CD14-positive monocyte (primary cell): Measurements from ENCODE around the gene CASP3. TPM values are rescaled to one million over a fixed set of nuclear protein-coding genes. Genes with fewer than 3 reads are reported as not detected.
"Not testable (repeated sequence)": the region's sequence is repeated elsewhere in the genome, so short reads cannot be mapped to it uniquely, and the experiment has no call there.

Experiments used
- DNase-seq, 3 donors: peaks; one replicate each; pipeline ENCODE4 v3.0.0-alpha.2; 2011 to 2022
- H2AFZ ChIP-seq: 2 replicates; pipeline ENCODE4 v1.6.0; 2012; ENCODE audit warnings: mild to moderate bottlenecking, low read depth, low read length, inconsistent platforms; ENCODE audit not compliant: insufficient read depth, poor library complexity, severe bottlenecking
- H3K27ac ChIP-seq, 2 donors: 1 replicate in 1 of 2; 2 replicates in 1 of 2; pipeline ENCODE4 v1.5.1; 2012 to 2013; ENCODE audit warnings: low read length in 2 of 2, control low read depth in 1 of 2, inconsistent platforms in 1 of 2, low read depth in 1 of 2, mild to moderate bottlenecking in 1 of 2
- H3K27me3 ChIP-seq, 2 donors: one replicate each; pipeline versions ENCODE4 v1.6.0 to v1.6.1; 2011 to 2013; ENCODE audit warnings: low read length in 2 of 2; ENCODE audit not compliant: control insufficient read depth in 2 of 2, insufficient read depth in 2 of 2
- H3K36me3 ChIP-seq, 2 donors: replicated peaks in 1 of 2; 1 replicate in 1 of 2; 2 replicates in 1 of 2; pipeline versions ENCODE4 v1.5.1 to v1.6.1; 2012 to 2013; ENCODE audit warnings: low read length in 2 of 2, control low read depth in 1 of 2, inconsistent platforms in 1 of 2, mild to moderate bottlenecking in 1 of 2; ENCODE audit not compliant: insufficient read depth in 2 of 2, control insufficient read depth in 1 of 2
- H3K4me1 ChIP-seq, 2 donors: 1 replicate in 1 of 2; 2 replicates in 1 of 2; pipeline versions ENCODE4 v1.5.1 to v1.6.1; 2012 to 2013; ENCODE audit warnings: low read length in 2 of 2, control low read depth in 1 of 2, inconsistent platforms in 1 of 2, mild to moderate bottlenecking in 1 of 2, moderate library complexity in 1 of 2; ENCODE audit not compliant: insufficient read depth in 2 of 2, control insufficient read depth in 1 of 2
- H3K4me2 ChIP-seq: replicated peaks from 2 replicates; pipeline ENCODE3; 2012; ENCODE audit warnings: low read length, moderate library complexity, mild to moderate bottlenecking; ENCODE audit not compliant: poor library complexity, severe bottlenecking; ENCODE audit errors: extremely low read depth
- H3K4me3 ChIP-seq, 3 experiments: fragments of 200-600 bp in 1 of 3; sonication (generic) in 1 of 3; replicated peaks in 1 of 3; 1 replicate in 2 of 3; 2 replicates in 1 of 3; pipeline ENCODE4 v1.5.1; 2011 to 2013; ENCODE audit warnings: low read length in 3 of 3, mild to moderate bottlenecking in 3 of 3, control low read depth in 2 of 3, low read depth in 2 of 3, inconsistent platforms in 1 of 3, moderate library complexity in 1 of 3
- H3K79me2 ChIP-seq: 2 replicates; pipeline ENCODE4 v1.6.0; 2012; ENCODE audit warnings: mild to moderate bottlenecking, control low read depth, inconsistent platforms, low read length, moderate library complexity; ENCODE audit not compliant: insufficient read depth
- H3K9ac ChIP-seq: 2 replicates; pipeline ENCODE4 v1.6.0; 2017; ENCODE audit warnings: low read length, mild to moderate bottlenecking; ENCODE audit not compliant: insufficient read depth, poor library complexity, severe bottlenecking
- H3K9me3 ChIP-seq, 2 donors: replicated peaks in 1 of 2; 1 replicate in 1 of 2; 2 replicates in 1 of 2; pipeline versions ENCODE4 v1.5.1 to v1.6.1; 2012 to 2013; ENCODE audit warnings: low read length in 2 of 2, control low read depth in 1 of 2; ENCODE audit not compliant: control insufficient read depth in 1 of 2, insufficient read depth in 1 of 2
- H4K20me1 ChIP-seq: 2 replicates; pipeline ENCODE4 v1.6.0; 2012; ENCODE audit warnings: mild to moderate bottlenecking, low read length, control low read depth, moderate library complexity; ENCODE audit not compliant: insufficient read depth
- H3K27ac Mint-ChIP-seq, 7 donors: one replicate each; pipeline ENCODE4 v1.8.0; 2020; ENCODE audit warnings: mild to moderate bottlenecking in 7 of 7, mixed read lengths in 7 of 7, moderate library complexity in 6 of 7, inconsistent platforms in 2 of 7
- H3K27me3 Mint-ChIP-seq, 3 donors: one replicate each; pipeline ENCODE4 v1.8.0; 2021 to 2022; ENCODE audit warnings: low read depth in 3 of 3, mild to moderate bottlenecking in 3 of 3, mixed read lengths in 3 of 3, moderate library complexity in 3 of 3, inconsistent platforms in 1 of 3
- H3K36me3 Mint-ChIP-seq, 2 donors: one replicate each; pipeline ENCODE4 v1.8.0; 2020; ENCODE audit warnings: mixed read lengths in 2 of 2, inconsistent platforms in 1 of 2, mild to moderate bottlenecking in 1 of 2
- H3K4me1 Mint-ChIP-seq: one replicate; pipeline ENCODE4 v1.8.0; 2020; ENCODE audit warnings: mild to moderate bottlenecking, mixed read lengths
- H3K4me3 Mint-ChIP-seq, 2 donors: one replicate each; pipeline ENCODE4 v1.8.0; 2020; ENCODE audit warnings: mild to moderate bottlenecking in 2 of 2, mixed read lengths in 2 of 2, moderate library complexity in 1 of 2
- H3K9me3 Mint-ChIP-seq, 7 donors: one replicate each; pipeline ENCODE4 v1.8.0; 2020 to 2022; ENCODE audit warnings: mixed read lengths in 7 of 7, mild to moderate bottlenecking in 6 of 7, moderate library complexity in 6 of 7, inconsistent platforms in 2 of 7
- WGBS: methylation state at CpG from one replicate; pipeline ENCODE4 v1.1.5; 2013; ENCODE audit warnings: missing lambda C conversion rate; ENCODE audit not compliant: insufficient coverage; 5-methylcytosine and 5-hydroxymethylcytosine counted together
- intact Hi-C, 2 donors: fragments of 100-400 bp; cut with micrococcal nuclease; formaldehyde crosslinking; loops; one replicate each; pipeline versions ENCODE4 v1.15.0 to v1.15.1; 2023
- polyA plus RNA-seq, 3 donors: library from polyadenylated mRNA; depleted of rRNA in 1 of 3; unstranded in 2 of 3; stranded (reverse) in 1 of 3; fragments of 300-500 nt in 2 of 3; fragments of >200 nt in 1 of 3; fragmentation: Illumina TruSeq in 2 of 3; gene quantifications; 1 replicate in 2 of 3; 2 replicates in 1 of 3; pipeline ENCODE4 v1.2.3, GENCODE V29; 2012 to 2021
- TF ChIP-seq, protein P1 (sequence below): fragments of 200-600 bp; IDR thresholded peaks from one replicate; pipeline ENCODE4 v1.8.0; 2022; ENCODE audit warnings: antibody characterized with exemption, mild to moderate bottlenecking

Gene CASP3
- polyA plus RNA-seq, 3 donors, result 6.7 to 11.3 (median 11.1) TPM

DNA sequence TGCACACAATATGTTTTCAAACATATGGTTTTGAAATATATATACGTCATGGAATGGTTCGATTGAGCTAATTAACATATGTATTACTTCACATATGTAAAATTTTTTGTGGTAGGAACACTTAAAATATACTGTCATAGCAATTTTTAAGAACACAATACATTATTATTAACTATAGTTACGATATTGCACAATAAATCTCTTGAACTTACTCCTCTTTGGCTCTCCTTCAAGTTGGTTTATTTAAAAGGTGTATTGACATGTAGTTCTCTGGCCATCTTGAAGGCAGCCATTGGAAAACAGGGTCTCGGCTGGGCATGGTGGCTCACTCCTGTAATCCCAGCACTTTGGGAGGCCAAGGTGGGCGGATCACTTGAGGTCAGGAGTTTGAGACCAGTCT is 53.8 kb downstream of the CASP3 start:
- Histone ChIP-seq H3K4me3 (no peak overlapping the region), H3K27ac (no peak overlapping the region), H3K79me2 (no peaks in the 10 kb centered on the region), H2AFZ (no peak overlapping the region), H3K4me1 (no peaks in the 10 kb centered on the region), H3K9me3 (no peaks in the 10 kb centered on the region), H3K4me2 (no peak overlapping the region), H3K27me3 (no peaks in the 10 kb centered on the region), H3K9ac (no peak overlapping the region), H4K20me1 (no peaks in the 10 kb centered on the region), H3K36me3 (no peaks in the 10 kb centered on the region)
- H3K36me3 Mint-ChIP-seq, result no peaks in the 10 kb centered on the region
- H3K4me1 Mint-ChIP-seq, result no peaks in the 10 kb centered on the region
- TF ChIP-seq, protein P1, sequence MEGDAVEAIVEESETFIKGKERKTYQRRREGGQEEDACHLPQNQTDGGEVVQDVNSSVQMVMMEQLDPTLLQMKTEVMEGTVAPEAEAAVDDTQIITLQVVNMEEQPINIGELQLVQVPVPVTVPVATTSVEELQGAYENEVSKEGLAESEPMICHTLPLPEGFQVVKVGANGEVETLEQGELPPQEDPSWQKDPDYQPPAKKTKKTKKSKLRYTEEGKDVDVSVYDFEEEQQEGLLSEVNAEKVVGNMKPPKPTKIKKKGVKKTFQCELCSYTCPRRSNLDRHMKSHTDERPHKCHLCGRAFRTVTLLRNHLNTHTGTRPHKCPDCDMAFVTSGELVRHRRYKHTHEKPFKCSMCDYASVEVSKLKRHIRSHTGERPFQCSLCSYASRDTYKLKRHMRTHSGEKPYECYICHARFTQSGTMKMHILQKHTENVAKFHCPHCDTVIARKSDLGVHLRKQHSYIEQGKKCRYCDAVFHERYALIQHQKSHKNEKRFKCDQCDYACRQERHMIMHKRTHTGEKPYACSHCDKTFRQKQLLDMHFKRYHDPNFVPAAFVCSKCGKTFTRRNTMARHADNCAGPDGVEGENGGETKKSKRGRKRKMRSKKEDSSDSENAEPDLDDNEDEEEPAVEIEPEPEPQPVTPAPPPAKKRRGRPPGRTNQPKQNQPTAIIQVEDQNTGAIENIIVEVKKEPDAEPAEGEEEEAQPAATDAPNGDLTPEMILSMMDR, result no peak
- WGBS, result 100% methylated on average over 1 of the region's 5 CpGs
- H3K9me3 Mint-ChIP-seq, result peaks cover 0 to 15% (median 2%) of the 10 kb centered on the region in 7 donors
- no peak overlapping the region for H3K4me3 Mint-ChIP-seq
- H3K27me3 Mint-ChIP-seq, result peaks cover 0 to 1% (median 0%) of the 10 kb centered on the region in 3 donors
- no peak for DNase-seq
- no peak overlapping the region for H3K27ac Mint-ChIP-seq
- intact Hi-C loops, result no loop called here

DNA sequence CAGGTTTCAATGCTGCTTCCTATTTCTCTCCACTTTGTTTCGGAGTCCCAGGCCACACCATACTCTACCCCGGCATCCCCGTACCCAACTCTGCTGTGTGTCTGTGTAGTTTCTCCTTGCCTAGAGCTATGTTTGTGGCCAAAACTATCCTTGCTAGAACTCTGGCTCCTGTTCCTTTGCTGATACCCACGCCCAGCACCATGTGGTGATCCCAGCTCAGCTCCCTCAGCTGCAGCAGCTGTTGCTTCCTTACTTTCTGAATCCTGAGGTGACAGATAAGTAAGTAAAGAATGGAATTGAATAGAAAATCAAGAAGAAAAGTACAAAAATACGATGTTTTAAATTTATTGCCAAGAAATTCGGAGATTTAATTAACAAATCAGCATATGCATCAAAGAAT is 55.8 kb downstream of the CASP3 start:
- no peaks in the 10 kb centered on the region for H3K4me1 ChIP-seq
- H3K36me3 ChIP-seq, result no peaks in the 10 kb centered on the region
- no peak overlapping the region for H3K9ac ChIP-seq
- no peaks in the 10 kb centered on the region for H3K9me3 ChIP-seq
- H3K27ac Mint-ChIP-seq, result no peak overlapping the region
- intact Hi-C loops, result no loop called here
- no peak overlapping the region for H3K4me2 ChIP-seq
- no peak overlapping the region for H3K4me3 Mint-ChIP-seq
- H3K27ac ChIP-seq, result no peak overlapping the region
- peaks cover 0 to 15% (median 2%) of the 10 kb centered on the region in 7 donors for H3K9me3 Mint-ChIP-seq
- H3K79me2 ChIP-seq, result no peaks in the 10 kb centered on the region
- H3K27me3 ChIP-seq, result no peaks in the 10 kb centered on the region
- 100% methylated on average over 3 of the region's 6 CpGs for WGBS
- DNase-seq, result no peak
- no peaks in the 10 kb centered on the region for H4K20me1 ChIP-seq
- H3K4me3 ChIP-seq, result no peak overlapping the region
- TF ChIP-seq, protein P1, result no peak
- no peaks in the 10 kb centered on the region for H3K27me3 Mint-ChIP-seq
- H3K4me1 Mint-ChIP-seq, result no peaks in the 10 kb centered on the region
- H3K36me3 Mint-ChIP-seq, result no peaks in the 10 kb centered on the region
- no peak overlapping the region for H2AFZ ChIP-seq

DNA sequence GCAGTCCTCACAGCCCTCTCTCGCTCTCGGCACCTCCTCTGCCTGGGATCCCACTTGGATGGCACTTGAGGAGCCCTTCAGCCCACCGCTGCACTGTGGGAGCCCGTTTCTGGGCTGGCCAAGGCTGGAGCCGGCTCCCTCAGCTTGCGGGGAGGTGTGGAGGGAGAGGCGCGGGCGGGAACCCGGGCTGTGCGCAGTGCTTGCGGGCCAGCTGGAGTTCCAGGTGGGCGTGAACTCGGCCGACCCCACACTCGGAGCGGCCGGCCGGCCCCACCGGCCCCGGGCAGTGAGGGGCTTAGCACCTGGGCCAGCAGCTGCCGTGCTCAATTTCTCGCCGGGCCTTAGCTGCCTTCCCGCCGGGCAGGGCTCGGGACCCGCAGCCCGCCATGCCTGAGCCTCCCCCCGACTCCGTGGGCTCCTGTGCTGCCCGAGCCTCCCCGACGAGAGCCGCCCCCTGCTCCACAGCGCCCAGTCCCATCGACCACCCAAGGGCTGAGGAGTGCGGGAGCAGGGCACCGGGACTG is 57.4 kb downstream of the CASP3 start:
- H3K27me3 Mint-ChIP-seq, H3K79me2 ChIP-seq, intact Hi-C loops, H3K36me3 Mint-ChIP-seq, H3K4me1 Mint-ChIP-seq, H3K9me3 ChIP-seq, H3K27ac Mint-ChIP-seq, H3K9ac ChIP-seq, H3K4me3 ChIP-seq, H4K20me1 ChIP-seq, H3K4me2 ChIP-seq, H2AFZ ChIP-seq, DNase-seq, H3K4me3 Mint-ChIP-seq, H3K36me3 ChIP-seq, H3K27ac ChIP-seq, H3K27me3 ChIP-seq, H3K4me1 ChIP-seq: not testable (repeated sequence)
- H3K9me3 Mint-ChIP-seq, result peaks cover 0 to 15% (median 2%) of the 10 kb centered on the region in 7 donors
- WGBS, result 98% methylated on average over 34 of the region's 39 CpGs
